SU-DHL-6 (cell line): ENCODE results near the gene CLN6.

ENCODE experiments used
- CTCF ChIP-seq: fragments of 200-600 bp; sonication (generic); IDR thresholded peaks from one replicate; pipeline ENCODE4 v1.5.1; 2017; ENCODE audit warnings: antibody characterized with exemption, mild to moderate bottlenecking, low read length, moderate library complexity; ENCODE audit not compliant: insufficient read depth, poor library complexity, severe bottlenecking
- EZH2phosphoT487 ChIP-seq: fragments of 200-600 bp; sonication (generic), shearing (Covaris generic); conservative IDR thresholded peaks from 2 replicates; pipeline ENCODE4 v1.6.1; 2018; ENCODE audit warnings: mild to moderate bottlenecking, antibody characterized with exemption, low read length, moderate library complexity, mixed read lengths

DNA sequence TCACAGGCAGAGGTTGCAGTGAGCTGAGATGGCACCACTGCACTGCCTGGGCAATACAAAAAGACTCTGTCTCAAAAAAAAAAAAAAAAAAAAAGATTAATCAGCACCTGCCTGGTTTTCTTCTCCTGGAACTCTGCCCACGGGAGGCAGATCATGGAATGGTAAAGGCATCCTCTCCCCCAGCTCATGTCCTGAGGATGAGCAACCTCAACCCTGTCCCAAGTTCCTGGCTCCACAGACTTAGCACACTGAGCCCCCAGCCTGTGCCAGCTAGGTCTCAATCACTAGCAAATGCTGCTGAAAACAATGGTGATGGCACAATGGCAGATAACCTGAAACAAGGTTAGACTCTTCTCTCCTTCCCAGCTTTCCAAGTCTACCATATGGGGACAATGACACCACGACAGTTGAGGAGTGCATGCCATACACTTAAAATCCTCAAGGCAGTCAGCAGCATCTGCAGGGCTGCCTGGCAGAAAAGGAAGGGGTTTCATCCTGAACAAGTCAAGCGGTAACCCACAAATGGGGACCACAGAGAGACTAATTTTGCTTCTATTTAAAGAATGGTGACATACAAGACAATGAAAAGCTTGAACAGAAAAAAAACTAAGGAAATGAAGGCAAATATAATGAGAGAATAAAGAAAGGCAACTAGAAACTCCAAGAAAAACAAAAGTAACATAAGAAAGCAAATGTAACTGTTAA lies 4.8 kb downstream of the CLN6 start:
- TF ChIP-seq CTCF (no peak), EZH2phosphoT487 (no peak)
